OCI-LY3 (cell line): ENCODE measurements around the gene CMSS1.

Experiments
- H2AFZ ChIP-seq: fragments of 200-600, 300-600 bp; shearing (Covaris generic); 2 replicates; pipeline ENCODE4 v1.6.0; 2014; ENCODE audit warnings: antibody characterized with exemption, low read depth, low read length
- H3K27ac ChIP-seq: fragments of 200-600, 300-600 bp; sonication (generic); 2 replicates; pipeline ENCODE4 v1.5.1; 2014; ENCODE audit warnings: mild to moderate bottlenecking, low read length, moderate library complexity, mixed read lengths
- H3K27me3 ChIP-seq: fragments of 200-600, 300-600 bp; sonication (generic); 2 replicates; pipeline ENCODE4 v1.6.1; 2014; ENCODE audit warnings: low read depth, low read length, mixed read lengths
- H3K36me3 ChIP-seq: fragments of 200-600, 300-600 bp; sonication (generic); replicated peaks from 2 replicates; pipeline ENCODE3; 2014; ENCODE audit warnings: low read depth, low read length, mixed read lengths
- H3K4me1 ChIP-seq: fragments of 300-600, 200-600 bp; sonication (generic); 2 replicates; pipeline ENCODE4 v1.6.1; 2014; ENCODE audit warnings: low read length, mixed read lengths
- H3K4me2 ChIP-seq: fragments of 200-600, 300-600 bp; sonication (generic); 2 replicates; pipeline ENCODE4 v1.6.1; 2014; ENCODE audit warnings: low read length, mixed read lengths
- H3K4me3 ChIP-seq: fragments of 300-600, 200-600 bp; sonication (generic); 2 replicates; pipeline ENCODE4 v1.5.1; 2014; ENCODE audit warnings: antibody characterized with exemption, mild to moderate bottlenecking, low read length, moderate library complexity
- H3K79me2 ChIP-seq: fragments of 300-600, 200-600 bp; shearing (Covaris generic); 2 replicates; pipeline ENCODE4 v1.6.1; 2014; ENCODE audit warnings: mild to moderate bottlenecking, low read length, mixed read lengths
- H3K9ac ChIP-seq: fragments of 300-600, 200-600 bp; shearing (Covaris generic); 2 replicates; pipeline ENCODE4 v1.6.0; 2014; ENCODE audit warnings: mild to moderate bottlenecking, low read length, moderate library complexity
- H3K9me3 ChIP-seq: fragments of 200-600, 300-600 bp; shearing (Covaris generic); 2 replicates; pipeline ENCODE4 v1.6.1; 2014; ENCODE audit warnings: low read length, mixed read lengths; ENCODE audit not compliant: insufficient read depth
- H4K20me1 ChIP-seq: fragments of 200-600, 300-600 bp; sonication (generic); 2 replicates; pipeline ENCODE4 v1.6.1; 2016; ENCODE audit warnings: low read length, mixed read lengths; ENCODE audit not compliant: insufficient read depth
- EZH2phosphoT487 ChIP-seq: fragments of 200-600 bp; shearing (Covaris generic); IDR thresholded peaks from 2 replicates; pipeline ENCODE4 v1.6.1; 2018; ENCODE audit warnings: antibody characterized with exemption, mixed run types, low read depth
- TF ChIP-seq, protein P1 (sequence below): fragments of 200-600, 300-600 bp; sonication (generic); IDR thresholded peaks from 2 replicates; pipeline ENCODE4 v1.5.1; 2014; ENCODE audit warnings: antibody characterized with exemption, low read length, low read depth

The CMSS1 gene

DNA sequence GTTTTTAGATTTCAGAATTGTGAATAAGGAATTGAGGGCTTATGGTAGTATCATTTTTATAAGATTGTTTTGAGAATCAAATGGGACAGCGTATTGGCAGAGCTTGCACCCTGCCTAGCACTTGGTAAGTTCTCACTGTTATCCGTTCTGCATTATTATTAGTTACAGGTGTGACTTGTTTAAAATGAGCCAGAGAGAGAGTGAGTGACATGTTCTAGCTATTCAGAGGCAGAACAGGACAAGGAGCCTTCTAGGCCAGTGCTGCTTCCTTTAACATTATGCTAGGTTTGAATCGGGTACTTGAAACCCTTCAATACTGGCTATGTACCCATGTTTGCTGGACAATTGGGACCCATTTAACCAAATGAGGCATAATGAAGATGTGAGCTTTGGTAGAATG is 162.9 kb downstream of the CMSS1 start:
- no peaks in the 10 kb centered on the region for H4K20me1 ChIP-seq
- H3K27ac ChIP-seq, result no peak overlapping the region
- no peak overlapping the region for H3K4me2 ChIP-seq
- TF ChIP-seq EZH2phosphoT487, result no peak
- TF ChIP-seq, protein P1, sequence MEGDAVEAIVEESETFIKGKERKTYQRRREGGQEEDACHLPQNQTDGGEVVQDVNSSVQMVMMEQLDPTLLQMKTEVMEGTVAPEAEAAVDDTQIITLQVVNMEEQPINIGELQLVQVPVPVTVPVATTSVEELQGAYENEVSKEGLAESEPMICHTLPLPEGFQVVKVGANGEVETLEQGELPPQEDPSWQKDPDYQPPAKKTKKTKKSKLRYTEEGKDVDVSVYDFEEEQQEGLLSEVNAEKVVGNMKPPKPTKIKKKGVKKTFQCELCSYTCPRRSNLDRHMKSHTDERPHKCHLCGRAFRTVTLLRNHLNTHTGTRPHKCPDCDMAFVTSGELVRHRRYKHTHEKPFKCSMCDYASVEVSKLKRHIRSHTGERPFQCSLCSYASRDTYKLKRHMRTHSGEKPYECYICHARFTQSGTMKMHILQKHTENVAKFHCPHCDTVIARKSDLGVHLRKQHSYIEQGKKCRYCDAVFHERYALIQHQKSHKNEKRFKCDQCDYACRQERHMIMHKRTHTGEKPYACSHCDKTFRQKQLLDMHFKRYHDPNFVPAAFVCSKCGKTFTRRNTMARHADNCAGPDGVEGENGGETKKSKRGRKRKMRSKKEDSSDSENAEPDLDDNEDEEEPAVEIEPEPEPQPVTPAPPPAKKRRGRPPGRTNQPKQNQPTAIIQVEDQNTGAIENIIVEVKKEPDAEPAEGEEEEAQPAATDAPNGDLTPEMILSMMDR, result no peak
- H3K9me3 ChIP-seq, result no peaks in the 10 kb centered on the region
- no peaks in the 10 kb centered on the region for H3K4me1 ChIP-seq
- no peak overlapping the region for H3K4me3 ChIP-seq
- H3K79me2 ChIP-seq, result no peaks in the 10 kb centered on the region
- no peak overlapping the region for H3K9ac ChIP-seq
- H2AFZ ChIP-seq, result no peak overlapping the region
- no peaks in the 10 kb centered on the region for H3K36me3 ChIP-seq
- H3K27me3 ChIP-seq, result no peaks in the 10 kb centered on the region

DNA sequence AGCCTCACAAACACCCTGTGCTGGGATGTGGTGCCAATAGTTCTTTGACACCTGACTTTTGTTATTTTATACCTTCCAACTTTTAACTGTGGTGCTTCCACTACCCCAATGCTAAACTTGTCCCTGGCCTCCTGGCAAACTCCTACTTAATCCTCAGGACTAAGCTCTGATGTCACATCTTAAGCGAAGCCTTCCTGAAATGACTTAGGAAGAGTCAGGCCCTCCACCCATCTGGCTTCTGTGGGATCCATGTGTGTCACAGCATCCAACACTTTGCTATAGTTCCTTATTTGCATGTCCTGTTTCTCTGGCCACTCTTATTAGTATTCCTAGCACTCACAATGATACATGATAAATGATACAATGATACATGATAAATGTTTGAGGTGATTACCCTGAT is 163.5 kb downstream of the CMSS1 start:
- H3K79me2 ChIP-seq, result no peaks in the 10 kb centered on the region
- no peak overlapping the region for H2AFZ ChIP-seq
- no peaks in the 10 kb centered on the region for H3K9me3 ChIP-seq
- H3K4me2 ChIP-seq, result no peak overlapping the region
- no peaks in the 10 kb centered on the region for H3K27me3 ChIP-seq
- no peaks in the 10 kb centered on the region for H3K36me3 ChIP-seq
- no peak overlapping the region for H3K9ac ChIP-seq
- no peak overlapping the region for H3K27ac ChIP-seq
- TF ChIP-seq, protein P1, result no peak
- no peak for TF ChIP-seq EZH2phosphoT487
- H3K4me3 ChIP-seq, result no peak overlapping the region
- H3K4me1 ChIP-seq, result no peaks in the 10 kb centered on the region
- no peaks in the 10 kb centered on the region for H4K20me1 ChIP-seq

DNA sequence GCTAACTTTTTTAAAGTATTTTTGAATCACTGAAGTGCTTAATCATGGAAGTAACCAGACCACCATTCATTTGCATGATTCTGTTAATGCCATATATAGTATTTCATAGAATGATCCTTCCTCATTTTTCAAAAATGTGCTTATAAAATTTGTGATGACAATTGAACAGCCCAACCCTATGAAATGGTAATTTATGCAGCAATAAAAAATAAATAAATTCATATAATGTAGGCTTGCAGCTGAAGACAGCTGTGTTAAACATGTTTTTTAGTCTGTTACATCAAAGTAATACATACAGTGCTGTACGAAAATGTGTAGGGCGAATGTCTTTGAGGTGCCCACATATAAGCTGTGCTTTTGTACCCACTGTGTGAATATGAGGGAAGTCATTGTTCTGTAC is 165.0 kb downstream of the CMSS1 start:
- Histone ChIP-seq H3K4me1 (no peaks in the 10 kb centered on the region), H3K27me3 (no peaks in the 10 kb centered on the region), H3K4me2 (no peak overlapping the region), H4K20me1 (no peaks in the 10 kb centered on the region), H3K9me3 (no peaks in the 10 kb centered on the region), H3K79me2 (no peaks in the 10 kb centered on the region), H2AFZ (no peak overlapping the region), H3K4me3 (no peak overlapping the region), H3K9ac (no peak overlapping the region), H3K36me3 (no peaks in the 10 kb centered on the region), H3K27ac (no peak overlapping the region)
- TF ChIP-seq, protein P1, result no peak
- no peak for TF ChIP-seq EZH2phosphoT487

DNA sequence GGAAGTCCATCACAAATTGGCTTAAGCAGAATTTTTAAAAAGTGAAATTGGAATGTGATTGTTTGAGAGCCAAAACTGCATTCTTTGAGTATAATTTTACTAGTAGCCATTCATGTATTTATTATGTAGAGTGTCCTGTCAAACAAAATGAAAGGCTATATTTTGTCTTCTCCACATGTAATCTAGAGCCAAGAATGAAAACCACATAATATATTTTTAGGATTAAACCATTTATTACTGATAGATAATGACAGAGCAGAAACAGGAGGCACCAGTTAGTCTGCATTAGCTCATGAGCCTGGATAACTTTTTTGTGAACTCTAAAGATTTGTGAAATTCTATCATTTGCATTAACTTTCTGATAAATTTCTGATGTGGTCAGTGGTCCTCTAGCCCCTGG is 166.5 kb downstream of the CMSS1 start:
- H3K27me3 ChIP-seq, result no peaks in the 10 kb centered on the region
- H3K27ac ChIP-seq, result no peak overlapping the region
- H3K4me3 ChIP-seq, result no peak overlapping the region
- H3K4me2 ChIP-seq, result no peak overlapping the region
- TF ChIP-seq EZH2phosphoT487, result no peak
- TF ChIP-seq, protein P1, result no peak
- H3K4me1 ChIP-seq, result peaks cover 7% of the 10 kb centered on the region
- H4K20me1 ChIP-seq, result no peaks in the 10 kb centered on the region
- H2AFZ ChIP-seq, result no peak overlapping the region
- H3K9ac ChIP-seq, result no peak overlapping the region
- no peaks in the 10 kb centered on the region for H3K9me3 ChIP-seq
- no peaks in the 10 kb centered on the region for H3K79me2 ChIP-seq
- no peaks in the 10 kb centered on the region for H3K36me3 ChIP-seq
